CD4-positive, alpha-beta T cell treated with Interleukin-17A for 1 hour (primary cell): Measurements from ENCODE around the gene SLC9A1.
A peak's percentile ranks its signal among the peaks of the same experiment; 100 is the strongest.

ENCODE experiments used
- DNase-seq: peaks from one replicate; pipeline ENCODE4 v3.0.0-alpha.2; 2020

The SLC9A1 gene

GRCh38 chr1:27150183-27150582, 4.7 kb downstream of the SLC9A1 start:
- DNase-seq: no peak

GRCh38 chr1:27149762-27150113, 5.2 kb downstream of the SLC9A1 start:
- no peak for DNase-seq

GRCh38 chr1:27149084-27149761, 5.7 kb downstream of the SLC9A1 start:
- no peak for DNase-seq

- DNase-seq: no peak
Observed at GRCh38 chr1:27148591-27148990, 6.3 kb downstream of the SLC9A1 start.

- no peak for DNase-seq
Observed at GRCh38 chr1:27147842-27148518, 6.9 kb downstream of the SLC9A1 start.

GRCh38 chr1:27145934-27146354, 9.0 kb downstream of the SLC9A1 start:
- DNase-seq: no peak

GRCh38 chr1:27144920-27145661, 9.8 kb downstream of the SLC9A1 start:
- no peak for DNase-seq

GRCh38 chr1:27144049-27144748, 10.7 kb downstream of the SLC9A1 start:
- DNase-seq: no peak

GRCh38 chr1:27143401-27143800, 11.5 kb downstream of the SLC9A1 start:
- DNase-seq: no peak

GRCh38 chr1:27142464-27142863, 12.5 kb downstream of the SLC9A1 start:
- peak; percentile 10 for DNase-seq

GRCh38 chr1:27141266-27142003, 13.5 kb downstream of the SLC9A1 start:
- no peak for DNase-seq

GRCh38 chr1:27139980-27140379, 14.9 kb downstream of the SLC9A1 start:
- no peak for DNase-seq

- no peak for DNase-seq
Observed at GRCh38 chr1:27138927-27139326, 16.0 kb downstream of the SLC9A1 start.

- DNase-seq: no peak
Observed at GRCh38 chr1:27138368-27138767, 16.6 kb downstream of the SLC9A1 start.

- no peak for DNase-seq
Observed at GRCh38 chr1:27137544-27138075, 17.3 kb downstream of the SLC9A1 start.

- peak; percentile 79 for DNase-seq
Observed at GRCh38 chr1:27136998-27137542, 17.9 kb downstream of the SLC9A1 start.

GRCh38 chr1:27136236-27136551, 18.7 kb downstream of the SLC9A1 start:
- peak; percentile 60 for DNase-seq

- no peak for DNase-seq
Observed at GRCh38 chr1:27135541-27136235, 19.2 kb downstream of the SLC9A1 start.

- no peak for DNase-seq
Observed at GRCh38 chr1:27133991-27134390, 20.9 kb downstream of the SLC9A1 start.

GRCh38 chr1:27133158-27133557, 21.8 kb downstream of the SLC9A1 start:
- no peak for DNase-seq

GRCh38 chr1:27132624-27133023, 22.3 kb downstream of the SLC9A1 start:
- no peak for DNase-seq

GRCh38 chr1:27132147-27132546, 22.8 kb downstream of the SLC9A1 start:
- DNase-seq: no peak
